Fibroblast of pulmonary artery (primary cell): ENCODE measurements around the gene MTA2.

Source experiments
- DNase-seq: peaks from one replicate; pipeline ENCODE4 v3.0.0-alpha.2; 2010; ENCODE audit warnings: low read depth
- H3K4me3 ChIP-seq: replicated peaks from 2 replicates; pipeline ENCODE4 v1.5.1; 2011; ENCODE audit warnings: low read depth, mild to moderate bottlenecking, control low read depth, low read length, moderate library complexity
- CTCF ChIP-seq: IDR thresholded peaks from 2 replicates; pipeline ENCODE4 v1.5.1; 2011; ENCODE audit warnings: mild to moderate bottlenecking, control low read depth, low read length, inconsistent platforms; ENCODE audit errors: missing control alignments

The MTA2 gene

GRCh38 chr11:62547691-62548281 lies 53.9 kb downstream of the MTA2 start:
- TF ChIP-seq CTCF = no peak
- DNase-seq = no peak
- H3K4me3 ChIP-seq = peak overlapping the region; percentile 73

- TF ChIP-seq CTCF = no peak
- peak overlapping the region; percentile 73 for H3K4me3 ChIP-seq
- peak; percentile 42 for DNase-seq
Measured at GRCh38 chr11:62546929-62547625, 54.6 kb downstream of the MTA2 start.

- DNase-seq = peak; percentile 63
- H3K4me3 ChIP-seq = peak within 1 kb of the TSS; percentile 73
- no peak for TF ChIP-seq CTCF
Measured at GRCh38 chr11:62546244-62546928, 55.3 kb downstream of the MTA2 start, which contains the start of gene AHNAK. Gene AHNAK, minus strand, starts transcription at chr11:62546806. Its CDS starts 10,708 bp downstream, at chr11:62536098.

- peak; percentile 2 for TF ChIP-seq CTCF
- peak overlapping the region; percentile 73 for H3K4me3 ChIP-seq
- DNase-seq = peak; percentile 97
Measured at GRCh38 chr11:62545437-62546243, 56.0 kb downstream of the MTA2 start.

GRCh38 chr11:62544581-62545436 lies 56.9 kb downstream of the MTA2 start:
- H3K4me3 ChIP-seq = peak overlapping the region; percentile 73
- no peak for DNase-seq
- no peak for TF ChIP-seq CTCF
